Stimulated activated naive CD8-positive, alpha-beta T cell treated with anti-CD3 and anti-CD28 coated beads, Interleukin-15, Interleukin-2, amounts not matched to agents 100 U/mL and 50 U/mL, for 24 hours (primary cell): ENCODE results near the gene PDCD2.
"Not testable (repeated sequence)": the region's sequence is repeated elsewhere in the genome, so short reads cannot be mapped to it uniquely, and the experiment has no call there.

ENCODE experiments used
- ATAC-seq: fragments of 150-1000 bp; cut with Tn5 transposase; one replicate; pipeline ENCODE4 v1.10.0; 2021
- DNase-seq: peaks from one replicate; pipeline ENCODE4 v3.0.0; 2021

PDCD2 gene, protein sequence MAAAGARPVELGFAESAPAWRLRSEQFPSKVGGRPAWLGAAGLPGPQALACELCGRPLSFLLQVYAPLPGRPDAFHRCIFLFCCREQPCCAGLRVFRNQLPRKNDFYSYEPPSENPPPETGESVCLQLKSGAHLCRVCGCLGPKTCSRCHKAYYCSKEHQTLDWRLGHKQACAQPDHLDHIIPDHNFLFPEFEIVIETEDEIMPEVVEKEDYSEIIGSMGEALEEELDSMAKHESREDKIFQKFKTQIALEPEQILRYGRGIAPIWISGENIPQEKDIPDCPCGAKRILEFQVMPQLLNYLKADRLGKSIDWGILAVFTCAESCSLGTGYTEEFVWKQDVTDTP

DNA sequence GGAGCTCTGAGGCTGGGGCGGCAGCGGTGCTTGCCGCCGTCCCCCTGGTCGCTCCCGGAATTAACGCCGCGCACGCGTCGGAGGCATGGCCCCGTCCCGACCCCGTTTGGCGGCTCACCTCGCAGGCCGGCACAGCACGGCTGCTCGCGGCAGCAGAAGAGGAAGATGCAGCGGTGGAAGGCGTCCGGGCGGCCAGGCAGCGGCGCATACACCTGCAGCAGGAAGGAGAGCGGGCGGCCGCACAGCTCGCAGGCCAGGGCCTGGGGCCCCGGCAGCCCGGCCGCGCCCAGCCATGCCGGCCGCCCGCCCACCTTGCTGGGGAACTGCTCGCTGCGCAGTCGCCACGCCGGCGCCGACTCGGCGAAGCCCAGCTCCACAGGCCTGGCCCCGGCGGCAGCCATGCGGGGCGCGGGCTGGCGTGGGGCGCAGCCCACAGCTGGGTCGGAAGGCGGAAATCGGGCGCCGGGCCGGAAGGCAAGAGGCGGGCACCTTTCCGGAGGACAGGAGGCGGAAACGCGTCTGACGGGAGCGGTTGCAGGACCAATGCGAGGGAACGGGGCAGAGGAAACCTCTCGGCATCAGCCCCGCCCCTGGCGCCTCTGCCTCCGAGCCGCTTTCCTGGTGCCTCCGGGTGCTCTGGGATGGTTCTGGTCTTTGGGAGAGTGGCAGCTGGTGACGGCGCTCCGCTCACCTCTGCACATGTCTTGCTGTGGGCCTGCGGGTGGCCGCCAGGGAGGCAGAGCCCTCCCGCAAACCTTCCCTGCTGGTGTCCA is at the start of gene PDCD2:
TSS of gene PDCD2 (minus strand) at position 457 of the 773 bp plus-strand sequence. CDS start at position 401, 56 bp downstream.
- peak; percentile 98 for ATAC-seq
- peak; percentile 91 for DNase-seq

DNA sequence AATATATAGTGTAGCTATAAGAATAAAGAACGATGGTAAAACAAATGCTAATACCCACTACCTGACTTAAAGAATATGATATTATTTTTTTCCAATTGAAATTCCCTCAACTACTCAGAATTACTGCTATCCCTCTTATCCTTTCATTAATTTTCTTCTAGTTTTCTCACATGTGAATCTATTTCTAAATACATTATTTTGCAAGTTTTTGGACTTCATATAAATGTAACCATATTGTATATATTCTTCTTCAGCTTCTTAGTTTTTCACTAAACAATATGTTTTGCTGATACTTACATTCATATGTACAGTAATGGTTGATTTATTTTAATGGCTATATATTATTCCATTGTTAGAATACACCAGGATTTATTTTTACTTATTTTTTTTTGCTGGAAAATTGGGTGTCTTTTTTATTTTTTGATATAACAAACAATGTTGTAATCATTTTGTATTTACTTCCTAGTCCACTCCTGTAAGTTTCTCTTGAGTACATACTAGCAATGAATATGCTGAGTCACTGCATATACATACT is 31.6 kb upstream of the PDCD2 start:
- ATAC-seq, DNase-seq: not testable (repeated sequence)

- ATAC-seq = peak; percentile 81
- DNase-seq = not testable (repeated sequence)
These were observed 27.9 kb upstream of the PDCD2 start for GRCh38 chr6:170612256-170612804.

- not testable (repeated sequence) for DNase-seq
These were observed 24.8 kb upstream of the PDCD2 start for GRCh38 chr6:170609225-170609624.

GRCh38 chr6:170605574-170606259 is 21.3 kb upstream of the PDCD2 start:
- no peak for DNase-seq

More at GRCh38 chr6:170609225-170609624, 24.8 kb upstream of the PDCD2 start:
- not testable (repeated sequence) for ATAC-seq

DNA sequence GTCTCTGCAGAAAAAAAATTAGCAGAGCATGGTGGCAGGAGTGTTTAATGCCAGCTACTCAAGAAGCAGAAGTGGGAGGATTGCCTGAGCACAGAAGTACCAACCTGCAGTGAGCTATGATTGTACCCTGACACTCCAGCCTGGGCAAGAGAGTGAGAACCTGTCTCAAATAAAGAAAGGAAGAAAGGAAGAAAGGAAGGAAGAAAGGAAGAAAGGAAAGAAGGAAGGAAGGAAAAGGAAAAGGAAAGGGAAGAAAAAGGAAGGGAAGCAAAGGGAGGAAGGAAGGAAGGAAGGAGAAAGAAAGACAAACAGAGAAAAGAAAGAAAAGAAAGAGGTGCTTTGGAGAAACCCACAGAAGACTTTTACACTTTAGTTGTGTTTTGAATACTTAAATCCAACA is 12.8 kb upstream of the PDCD2 start:
- no peak for ATAC-seq
- no peak for DNase-seq

More at GRCh38 chr6:170605574-170606259, 21.3 kb upstream of the PDCD2 start:
- no peak for ATAC-seq

GRCh38 chr6:170596426-170596825 is 12.0 kb upstream of the PDCD2 start:
- ATAC-seq (no peak), DNase-seq (no peak)

DNA sequence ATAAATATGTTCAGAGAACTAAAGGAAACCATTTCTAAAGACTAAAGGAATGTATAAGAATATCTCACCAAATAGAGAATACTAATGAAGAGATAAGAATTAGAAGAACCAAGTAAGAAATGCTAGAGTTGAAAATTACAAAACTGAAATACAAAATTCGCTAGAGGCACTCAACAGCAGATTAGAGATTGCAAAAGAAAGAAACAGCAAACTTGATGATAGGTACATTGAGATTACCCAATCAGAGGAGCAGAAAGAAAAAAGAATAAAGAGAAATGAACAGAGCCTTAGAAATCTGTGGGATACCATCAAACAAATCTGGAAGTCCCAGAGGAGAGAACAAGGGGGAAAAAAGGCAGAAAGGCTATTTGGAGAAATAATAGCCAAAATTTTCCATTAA is 6.3 kb upstream of the PDCD2 start:
- no peak for DNase-seq
- no peak for ATAC-seq

DNA sequence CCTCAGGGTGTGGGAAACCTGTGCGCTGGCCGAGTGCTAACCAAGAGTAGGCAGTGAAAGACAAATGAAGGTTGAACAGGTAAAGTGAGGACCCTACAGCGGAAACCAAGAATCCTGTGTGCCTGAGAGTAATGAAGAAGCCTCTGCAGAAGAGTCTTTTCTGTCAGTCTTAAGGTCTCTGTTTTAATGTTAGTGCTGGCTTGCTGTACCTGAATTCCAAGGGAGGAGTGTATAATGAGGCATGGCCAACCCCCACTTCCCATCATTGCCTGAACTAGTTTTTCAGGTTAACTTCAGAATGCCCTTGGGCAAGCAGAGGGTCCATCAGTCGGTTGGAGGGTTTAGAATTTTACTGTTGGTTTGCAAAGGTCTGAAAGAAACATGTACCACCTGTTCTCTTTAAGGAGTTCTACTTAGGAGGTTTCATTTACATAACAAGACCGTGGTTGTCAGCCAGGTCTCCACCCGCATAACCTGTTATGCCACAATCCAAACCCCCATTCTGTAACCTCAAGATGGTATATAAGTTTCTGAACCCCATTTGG is 589 bp upstream of the PDCD2 start:
- DNase-seq (no peak), ATAC-seq (no peak)

- ATAC-seq (no peak), DNase-seq (no peak)
These were observed 669 bp downstream of the PDCD2 start for GRCh38 chr6:170583756-170584180.

- ATAC-seq (no peak), DNase-seq (no peak)
These were observed 5.5 kb downstream of the PDCD2 start for GRCh38 chr6:170578909-170579308.

DNA sequence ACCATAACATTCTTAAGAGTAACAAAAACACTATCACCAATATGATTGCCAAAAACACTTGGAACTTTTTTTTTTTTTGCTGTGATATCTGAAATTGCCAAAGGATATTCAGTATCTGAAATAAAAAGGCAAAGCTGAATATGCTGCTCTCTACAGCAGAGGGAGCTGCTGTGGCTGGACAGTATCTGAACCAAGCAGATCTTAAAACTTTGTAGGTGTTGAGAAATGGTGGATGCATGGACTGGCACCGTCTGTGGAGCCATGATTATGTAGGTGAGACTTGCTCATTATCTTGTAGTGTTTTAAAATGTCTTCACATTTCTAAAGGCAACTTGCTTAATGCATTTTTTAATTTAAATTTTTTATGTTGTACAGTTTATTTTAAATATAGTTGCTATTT is 9.2 kb downstream of the PDCD2 start:
- ATAC-seq (no peak), DNase-seq (no peak)

DNA sequence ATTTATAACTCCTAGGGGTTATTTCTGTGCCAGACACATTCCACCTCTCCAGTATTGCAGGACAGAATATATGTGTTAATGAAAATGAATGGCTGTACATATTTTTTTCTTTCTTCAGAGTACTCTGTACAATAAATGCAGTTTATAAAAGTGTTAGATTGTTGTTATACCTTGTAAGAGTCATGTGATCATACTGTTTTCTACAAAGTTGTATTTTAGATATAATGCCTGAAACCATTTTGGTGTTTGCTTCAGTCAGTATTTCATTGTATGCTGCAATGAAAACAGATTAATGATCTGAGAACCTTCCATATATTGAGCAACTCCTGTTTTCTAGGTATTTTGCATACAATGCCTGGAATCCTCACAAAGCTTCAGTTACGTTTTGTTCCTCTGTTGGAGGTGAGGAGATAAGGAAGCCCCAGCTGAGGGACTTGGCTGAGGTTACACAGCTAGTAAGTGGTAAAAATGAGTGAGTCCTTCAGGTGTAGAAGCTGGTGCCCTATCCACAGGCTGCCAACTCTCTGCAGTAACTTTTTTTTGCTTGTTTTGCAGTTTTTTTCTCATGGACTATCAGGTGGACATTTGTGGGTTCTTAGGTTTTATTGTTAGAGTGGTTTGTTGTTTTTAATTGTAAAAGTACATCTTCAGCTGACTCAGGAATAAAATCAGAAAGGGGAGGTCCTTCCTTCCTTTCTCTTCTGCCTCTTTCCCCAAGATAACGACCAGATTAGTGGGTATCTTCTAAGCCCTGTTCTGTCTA is 11.6 kb downstream of the PDCD2 start:
- DNase-seq (no peak), ATAC-seq (no peak)

GRCh38 chr6:170564936-170565530 is 19.4 kb downstream of the PDCD2 start:
- ATAC-seq = no peak

DNA sequence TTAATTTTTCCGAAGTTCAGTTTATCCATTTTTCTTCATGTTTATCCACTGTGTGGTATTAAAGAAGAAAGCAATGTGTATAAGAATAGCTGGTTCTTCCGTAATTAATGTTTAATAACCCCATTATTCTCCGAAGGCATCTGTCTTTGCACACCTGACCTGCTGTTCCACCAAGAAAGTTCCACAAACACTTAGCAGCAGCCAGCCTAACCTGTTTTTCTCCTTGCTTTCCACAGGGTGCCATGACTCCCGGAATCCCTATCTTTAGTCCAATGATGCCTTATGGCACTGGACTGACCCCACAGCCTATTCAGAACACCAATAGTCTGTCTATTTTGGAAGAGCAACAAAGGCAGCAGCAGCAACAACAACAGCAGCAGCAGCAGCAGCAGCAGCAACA is 22.9 kb downstream of the PDCD2 start:
- ATAC-seq = no peak
- no peak for DNase-seq

More at GRCh38 chr6:170564936-170565530, 19.4 kb downstream of the PDCD2 start:
- DNase-seq = no peak

DNA sequence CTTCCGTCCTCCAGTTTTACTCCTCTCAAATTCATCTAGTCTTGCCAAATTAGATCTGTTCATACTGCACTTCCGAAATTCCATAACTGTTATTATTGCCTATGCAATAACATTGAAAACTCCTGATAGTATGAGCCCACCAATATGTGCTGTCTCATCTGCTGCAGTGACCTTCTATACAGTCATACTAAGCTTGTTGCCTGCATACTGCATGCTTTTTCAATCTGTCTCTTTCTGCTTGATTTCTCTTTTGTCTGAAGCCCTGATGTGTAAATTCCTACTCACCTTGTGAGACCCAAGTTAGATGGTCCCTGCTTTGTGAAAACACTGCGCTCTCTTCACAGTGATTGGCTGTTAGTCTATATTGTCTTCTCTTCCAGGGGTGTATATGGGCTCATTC is 29.1 kb downstream of the PDCD2 start:
- DNase-seq = no peak
- no peak for ATAC-seq

DNA sequence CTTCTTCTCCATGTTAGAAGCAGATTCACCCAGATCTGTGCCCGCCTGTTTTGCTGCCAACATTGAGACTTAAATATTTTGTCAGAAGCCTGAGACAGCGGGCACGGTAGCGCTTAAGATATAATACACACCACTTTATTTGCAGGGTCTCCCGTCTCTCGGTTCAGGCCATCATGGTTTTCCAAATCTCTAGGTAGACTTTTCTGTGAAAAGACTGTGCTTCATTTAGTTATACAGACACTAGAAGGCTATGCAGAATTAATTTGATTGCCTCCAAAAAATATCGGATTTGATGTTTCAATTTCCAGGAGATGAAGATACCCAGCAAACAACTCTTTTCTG is 29.7 kb downstream of the PDCD2 start:
- no peak for DNase-seq
- ATAC-seq = no peak

DNA sequence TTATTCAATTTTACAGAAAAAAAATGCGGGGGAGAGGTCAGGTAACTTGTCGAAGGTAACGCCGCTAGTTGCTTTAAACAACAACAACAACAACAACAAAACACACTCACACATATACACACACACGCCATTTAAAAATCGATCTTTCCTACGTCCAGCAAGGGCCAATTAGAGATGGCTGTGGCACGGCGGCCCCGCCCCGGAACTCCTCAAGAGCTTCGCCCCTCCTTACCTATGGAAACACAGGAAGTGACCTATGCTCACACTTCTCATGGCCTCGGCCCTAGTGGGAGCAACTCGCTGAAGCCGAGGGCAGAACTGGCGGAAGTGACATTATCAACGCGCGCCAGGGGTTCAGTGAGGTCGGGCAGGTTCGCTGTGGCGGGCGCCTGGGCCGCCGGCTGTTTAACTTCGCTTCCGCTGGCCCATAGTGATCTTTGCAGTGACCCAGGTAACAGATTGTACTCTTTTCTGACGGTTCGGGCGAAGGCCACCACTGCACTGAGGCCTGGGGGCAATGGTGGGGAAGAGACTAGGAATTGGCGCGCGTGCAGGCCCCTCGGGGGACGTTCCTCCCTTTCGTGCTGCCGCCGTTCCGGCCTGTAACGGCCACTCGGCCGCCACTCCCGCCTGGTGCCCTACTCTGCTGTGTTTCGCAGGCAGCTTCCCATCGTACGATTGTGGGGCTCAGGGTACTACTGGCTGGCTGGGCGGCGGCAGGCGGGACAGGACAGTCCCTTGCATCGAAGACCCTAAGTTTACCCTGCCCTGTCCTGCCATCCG is 30.2 kb downstream of the PDCD2 start, which contains the start of gene TBP:
TSS of gene TBP (plus strand) at position 357 of the 783 bp plus-strand sequence. CDS start 2,661 bp downstream, outside the sequence.
- ATAC-seq (peak; percentile 98), DNase-seq (peak; percentile 96)

GRCh38 chr6:170553534-170554012 is 30.9 kb downstream of the PDCD2 start:
- DNase-seq (no peak), ATAC-seq (peak; percentile 34)
